K562 (cell line): ENCODE data around the gene CALD1. TPM values are rescaled to one million over a fixed set of nuclear protein-coding genes. Genes with fewer than 3 reads are reported as not detected.

Source experiments
- ATAC-seq: fragments of 200-7000 bp; cut with Tn5 transposase; 3 replicates; pipeline ENCODE4 v1.9.1; 2020; ENCODE audit warnings: moderate library complexity
- BruUV-seq: library from RNA; stranded (reverse); fragments of 400-500 nt; replicated peaks from 2 replicates; lab custom pipeline; 2021; lab: Mats Ljungman, UMichigan
- CTCF ChIA-PET: fragments of 300-600 bp; formaldehyde crosslinking; extraction: SDS; loops from one replicate; lab custom pipeline; 2021; ENCODE audit warnings: low intra/inter-chr PET ratio; lab: Yijun Ruan, JAX
- POLR2A ChIA-PET: fragments of 300-600, 350-650 bp; sonication (Branson Sonifier 250); formaldehyde crosslinking; extraction: SDS; loops from one replicate; lab custom pipeline; 2021; ENCODE audit warnings: antibody characterized with exemption, inconsistent platforms; lab: Yijun Ruan, JAX
- DNase-seq, 4 experiments: peaks; one replicate each; pipeline versions ENCODE4 v3.0.0 to v3.0.0-alpha.2; 2011 to 2018; ENCODE audit warnings: low spot score in 3 of 4, mixed read lengths in 3 of 4; ENCODE audit errors: extremely low read depth in 1 of 4
- FAIRE-seq: peaks from 2 replicates; lab custom pipeline; 2011; peaks lifted over from hg19 to GRCh38; lab: Jason Lieb, UNC
- H2AFZ ChIP-seq: 2 replicates; pipeline ENCODE4 v1.6.0; 2011; ENCODE audit warnings: low read depth, low read length, control low read depth, inconsistent platforms
- H3K27ac ChIP-seq: fragments of 200-600 bp; 3 replicates; pipeline ENCODE4 v1.8.0; 2011; ENCODE audit warnings: low read depth, mild to moderate bottlenecking, control low read depth, inconsistent platforms, low read length, moderate library complexity, mixed read lengths; ENCODE audit errors: extremely low read depth
- H3K27me3 ChIP-seq, 2 experiments: fragments of 300-600 bp in 1 of 2; 2 replicates in 1 of 2; 3 replicates in 1 of 2; pipeline versions ENCODE4 v1.6.0 to v1.8.0; 2011; ENCODE audit warnings: inconsistent platforms in 2 of 2, low read length in 2 of 2, mild to moderate bottlenecking in 1 of 2, mixed read lengths in 1 of 2, moderate library complexity in 1 of 2; ENCODE audit not compliant: control insufficient read depth in 2 of 2, insufficient read depth in 2 of 2
- H3K36me3 ChIP-seq: fragments of 300-600 bp; 3 replicates; pipeline ENCODE4 v1.8.0; 2011; ENCODE audit warnings: mild to moderate bottlenecking, low read length, inconsistent platforms; ENCODE audit not compliant: control insufficient read depth, insufficient read depth
- H3K4me1 ChIP-seq, 2 experiments: fragments of 200-600 bp in 1 of 2; replicated peaks in 1 of 2; 2 replicates in 1 of 2; 3 replicates in 1 of 2; pipeline versions ENCODE4 v1.5.1 to v1.8.0; 2011; ENCODE audit warnings: inconsistent platforms in 2 of 2, low read length in 2 of 2, mild to moderate bottlenecking in 1 of 2, mixed read lengths in 1 of 2, moderate library complexity in 1 of 2; ENCODE audit not compliant: control insufficient read depth in 2 of 2, insufficient read depth in 2 of 2
- H3K4me2 ChIP-seq: 2 replicates; pipeline ENCODE4 v1.6.1; 2011; ENCODE audit warnings: low read length, control low read depth, inconsistent platforms, mixed read lengths; ENCODE audit not compliant: insufficient read depth
- H3K4me3 ChIP-seq: fragments of 200-600 bp; sonication (generic), shearing (Covaris generic); 2 replicates; pipeline ENCODE4 v1.5.1; 2016; ENCODE audit warnings: control low read depth, inconsistent platforms
- H3K79me2 ChIP-seq: fragments of 200-600 bp; 3 replicates; pipeline ENCODE4 v1.8.0; 2011; ENCODE audit warnings: low read length, inconsistent platforms; ENCODE audit not compliant: control insufficient read depth, insufficient read depth
- H3K9ac ChIP-seq, 2 experiments: 2 replicates each; pipeline versions ENCODE4 v1.6.0 to v1.6.1; 2011; ENCODE audit warnings: low read depth in 2 of 2, low read length in 2 of 2, control low read depth in 1 of 2, inconsistent platforms in 1 of 2, mild to moderate bottlenecking in 1 of 2, mixed read lengths in 1 of 2; ENCODE audit not compliant: insufficient read depth in 1 of 2
- H3K9me1 ChIP-seq: one replicate; pipeline ENCODE4 v1.6.0; 2011; ENCODE audit warnings: inconsistent platforms, mild to moderate bottlenecking, low read length, moderate library complexity; ENCODE audit not compliant: control insufficient read depth, insufficient read depth
- H3K9me3 ChIP-seq: replicated peaks from 2 replicates; pipeline ENCODE4 v1.5.1; 2011; ENCODE audit warnings: low read depth, low read length, inconsistent platforms; ENCODE audit not compliant: control insufficient read depth, insufficient read depth
- H4K20me1 ChIP-seq: replicated peaks from 2 replicates; pipeline ENCODE4 v1.6.1; 2011; ENCODE audit warnings: low read length, inconsistent platforms, mixed read lengths; ENCODE audit not compliant: control insufficient read depth, insufficient read depth
- HDAC8 ChIP-seq: fragments of 450-650 bp; IDR thresholded peaks from 2 replicates; pipeline ENCODE4 v1.6.1; 2016; ENCODE audit warnings: mild to moderate bottlenecking, missing genetic modification characterization, moderate library complexity, missing compliant biosample characterization
- MCM5 ChIP-seq: fragments of 450-650 bp; IDR thresholded peaks from 2 replicates; pipeline ENCODE4 v1.6.1; 2016; ENCODE audit warnings: low read depth
- MEIS2 ChIP-seq: fragments of 450-650 bp; IDR thresholded peaks from 2 replicates; pipeline ENCODE4 v1.6.1; 2014; ENCODE audit warnings: mild to moderate bottlenecking; ENCODE audit not compliant: partially characterized antibody
- NCOA2 ChIP-seq, 2 experiments: fragments of 450-650 bp; IDR thresholded peaks; 2 replicates each; pipeline ENCODE4 v1.6.1; 2018; ENCODE audit warnings: mild to moderate bottlenecking in 2 of 2, moderate library complexity in 1 of 2; ENCODE audit not compliant: partially characterized antibody in 2 of 2
- NRF1 ChIP-seq, 2 experiments: fragments of 450-650 bp; IDR thresholded peaks in 1 of 2; conservative IDR thresholded peaks in 1 of 2; 2 replicates each; pipeline ENCODE4 v1.6.1; 2014; ENCODE audit warnings: mild to moderate bottlenecking in 2 of 2
- PBX2 ChIP-seq, 2 experiments: IDR thresholded peaks in 1 of 2; conservative IDR thresholded peaks in 1 of 2; 2 replicates each; pipeline ENCODE4 v1.6.1; 2016; ENCODE audit warnings: low read depth in 2 of 2, mild to moderate bottlenecking in 1 of 2, missing compliant biosample characterization in 1 of 2, missing genetic modification characterization in 1 of 2, moderate library complexity in 1 of 2
- WGBS: fragments of 100-300 bp; shearing (Covaris generic); methylation state at CpG from one replicate; pipeline ENCODE4 v1.1.6; 2016; ENCODE audit warnings: low coverage, mixed read lengths; ENCODE audit not compliant: insufficient coverage; ENCODE audit errors: missing lambda C conversion rate; 5-methylcytosine and 5-hydroxymethylcytosine counted together
- in situ Hi-C: fragments of 300-500 bp; cut with MboI; formaldehyde crosslinking; loops from 4 replicates; pipeline ENCODE4 v1.15.0; 2018; ENCODE audit warnings: inconsistent platforms, mixed read lengths
- intact Hi-C: fragments of 100-400 bp; cut with micrococcal nuclease; formaldehyde crosslinking; loops from 2 replicates; pipeline ENCODE4 v1.14.2; 2022
- polyA plus RNA-seq, 8 experiments: library from polyadenylated mRNA; depleted of rRNA in 4 of 8; stranded (reverse) in 5 of 8; unstranded in 3 of 8; fragments of >200 nt; fragmentation: Nextera tagmentation in 2 of 8; fragmentation: Illumina TruSeq in 1 of 8; extraction: Ambion mirVana in 2 of 8; extraction: Trizol in 1 of 8; gene quantifications; 2 replicates each; pipeline versions ENCODE4 v1.2.1 to v1.2.3, GENCODE V29; 2011 to 2014; ENCODE audit warnings: inconsistent platforms in 1 of 8, missing spikeins in 1 of 8
- total RNA-seq, 7 experiments: library from RNA; depleted of rRNA in 6 of 7; stranded (reverse); fragments of >200 nt in 6 of 7; fragmentation: Illumina TruSeq in 2 of 7; extraction: Trizol in 2 of 7; gene quantifications; 2 replicates each; pipeline versions ENCODE4 v1.2.1 to v1.2.3, GENCODE V29; 2011 to 2021; ENCODE audit warnings: low replicate concordance in 1 of 7

The CALD1 gene
- total and polyA plus RNA-seq, 9 of the 15 experiments (the other 6 are each of a cell fraction or from before 2014, with no cell fraction given), result 0.40 TPM; not detected in 8

- CTCF ChIA-PET, result no interaction called here
- H2AFZ ChIP-seq, result peak overlapping the region; percentile 22
- no peaks in the 10 kb centered on the region for H3K9me3 ChIP-seq
- intact Hi-C loops (no loop called here), in situ Hi-C loops (no loop called here)
- no peaks in the 10 kb centered on the region for H3K4me1 ChIP-seq
- no peaks in the 10 kb centered on the region for H3K36me3 ChIP-seq
- H3K4me3 ChIP-seq, result no peak overlapping the region
- no TSS peak for BruUV-seq
- POLR2A ChIA-PET, result interaction anchor here (1.0 to 1.8 kb wide), 6 partner anchors 8 to 131 kb away, joined by 3 to 5 read pairs (median 4); no protein-coding TSS in a partner anchor
- H3K79me2 ChIP-seq, result no peaks in the 10 kb centered on the region
- H3K27me3 ChIP-seq, result peaks cover 0 to 24% of the 10 kb centered on the region in 2 experiments
- TF ChIP-seq HDAC8 (tag) (no peak), PBX2 (CRISPR knock-in tag; IDR thresholded peaks at IDR 0.05; ENCODE audit: low read depth) (no peak), PBX2 (tag; conservative IDR thresholded peaks at IDR 0.05; ENCODE audit: low read depth) (0 out of 2 replicates have a peak, but pooled peaks have one; percentile 39), MCM5 (no peak), NRF1 (conservative IDR thresholded peaks at IDR 0.05 in 1 of 2, IDR thresholded peaks at IDR 0.05 in 1 of 2) (no peak), MEIS2 (peak; percentile 35), NCOA2 (IDR thresholded peaks at IDR 0.05; ENCODE audit: partially characterized antibody in 2 of 2) (peak in 1 of 2 experiments; percentile 63)
- H3K27ac ChIP-seq, result no peak overlapping the region
- DNase-seq (no peak), FAIRE-seq (no peak), ATAC-seq (peak; percentile 28; the same call in 2 of the 3 replicates)
- under 1% methylated on average over 15 of the region's 15 CpGs for WGBS
- no peak overlapping the region for H3K9ac ChIP-seq
- no peak overlapping the region; the same call in 1 of the 2 replicates for H3K4me2 ChIP-seq
- no peaks in the 10 kb centered on the region for H4K20me1 ChIP-seq
- H3K9me1 ChIP-seq, result no peaks in the 10 kb centered on the region
Observed at GRCh38 chr7:134766779-134767519, 12.5 kb upstream of the CALD1 start.
